Neural crest cell (in vitro differentiated cells): ENCODE measurements around the gene METTL22. TPM values are rescaled to one million over a fixed set of nuclear protein-coding genes. Genes with fewer than 3 reads are reported as not detected.

Experiments
- DNase-seq: peaks from one replicate; pipeline ENCODE4 v3.0.0; 2021; ENCODE audit warnings: low read depth, mixed read lengths, low spot score
- H3K27ac Mint-ChIP-seq: one replicate; pipeline ENCODE4 v1.8.0; 2021; ENCODE audit warnings: mild to moderate bottlenecking, mixed read lengths; ENCODE audit not compliant: unreplicated experiment
- H3K27me3 Mint-ChIP-seq: 2 replicates; pipeline ENCODE4 v1.8.0; 2021; ENCODE audit warnings: low read depth, mild to moderate bottlenecking, mixed read lengths
- H3K36me3 Mint-ChIP-seq: 2 replicates; pipeline ENCODE4 v1.8.0; 2021; ENCODE audit warnings: low read depth, mild to moderate bottlenecking, mixed read lengths
- H3K4me1 Mint-ChIP-seq: 2 replicates; pipeline ENCODE4 v1.8.0; 2021; ENCODE audit warnings: mixed read lengths
- H3K4me3 Mint-ChIP-seq: one replicate; pipeline ENCODE4 v1.8.0; 2021; ENCODE audit warnings: mild to moderate bottlenecking, mixed read lengths
- H3K9me3 Mint-ChIP-seq: 2 replicates; pipeline ENCODE4 v1.8.0; 2021; ENCODE audit warnings: mixed read lengths
- total RNA-seq: library from RNA; stranded (reverse); gene quantifications from 2 replicates; pipeline ENCODE4 v1.2.1, GENCODE V29; 2021
- TF ChIP-seq, protein P1 (sequence below): fragments of 200-600 bp; sonication (generic); conservative IDR thresholded peaks from 2 replicates; pipeline ENCODE4 v1.5.0; 2021; ENCODE audit warnings: antibody characterized with exemption, mild to moderate bottlenecking

METTL22 gene
- total RNA-seq, 1 donor from 2014 or later = 52.0 TPM

DNA sequence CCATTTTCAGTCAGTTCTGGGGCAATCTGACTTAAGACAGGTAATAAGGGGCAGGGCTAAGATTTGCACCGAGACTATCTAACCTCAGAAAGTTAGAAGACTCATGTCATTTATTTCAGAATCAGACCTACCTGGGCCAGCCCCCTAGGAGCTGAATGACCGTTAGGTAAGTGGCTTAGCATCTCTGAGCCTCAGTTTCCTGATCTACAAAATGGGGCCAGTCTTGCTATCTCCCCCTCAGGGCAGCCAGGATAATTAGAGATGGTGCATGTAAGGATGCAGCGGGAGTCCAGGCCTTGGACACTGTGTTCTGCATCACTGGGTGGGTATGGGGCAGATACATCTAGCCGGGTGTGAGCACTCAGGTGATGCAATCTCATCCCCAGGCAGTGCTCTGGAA is 10.4 kb upstream of the METTL22 start:
- Mint-ChIP-seq H3K4me1 (no peaks in the 10 kb centered on the region), H3K27ac (no peak overlapping the region), H3K9me3 (no peaks in the 10 kb centered on the region), H3K4me3 (no peak overlapping the region), H3K27me3 (peaks cover 61% of the 10 kb centered on the region), H3K36me3 (no peaks in the 10 kb centered on the region)
- no peak for DNase-seq
- TF ChIP-seq, protein P1, sequence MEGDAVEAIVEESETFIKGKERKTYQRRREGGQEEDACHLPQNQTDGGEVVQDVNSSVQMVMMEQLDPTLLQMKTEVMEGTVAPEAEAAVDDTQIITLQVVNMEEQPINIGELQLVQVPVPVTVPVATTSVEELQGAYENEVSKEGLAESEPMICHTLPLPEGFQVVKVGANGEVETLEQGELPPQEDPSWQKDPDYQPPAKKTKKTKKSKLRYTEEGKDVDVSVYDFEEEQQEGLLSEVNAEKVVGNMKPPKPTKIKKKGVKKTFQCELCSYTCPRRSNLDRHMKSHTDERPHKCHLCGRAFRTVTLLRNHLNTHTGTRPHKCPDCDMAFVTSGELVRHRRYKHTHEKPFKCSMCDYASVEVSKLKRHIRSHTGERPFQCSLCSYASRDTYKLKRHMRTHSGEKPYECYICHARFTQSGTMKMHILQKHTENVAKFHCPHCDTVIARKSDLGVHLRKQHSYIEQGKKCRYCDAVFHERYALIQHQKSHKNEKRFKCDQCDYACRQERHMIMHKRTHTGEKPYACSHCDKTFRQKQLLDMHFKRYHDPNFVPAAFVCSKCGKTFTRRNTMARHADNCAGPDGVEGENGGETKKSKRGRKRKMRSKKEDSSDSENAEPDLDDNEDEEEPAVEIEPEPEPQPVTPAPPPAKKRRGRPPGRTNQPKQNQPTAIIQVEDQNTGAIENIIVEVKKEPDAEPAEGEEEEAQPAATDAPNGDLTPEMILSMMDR = no peak

DNA sequence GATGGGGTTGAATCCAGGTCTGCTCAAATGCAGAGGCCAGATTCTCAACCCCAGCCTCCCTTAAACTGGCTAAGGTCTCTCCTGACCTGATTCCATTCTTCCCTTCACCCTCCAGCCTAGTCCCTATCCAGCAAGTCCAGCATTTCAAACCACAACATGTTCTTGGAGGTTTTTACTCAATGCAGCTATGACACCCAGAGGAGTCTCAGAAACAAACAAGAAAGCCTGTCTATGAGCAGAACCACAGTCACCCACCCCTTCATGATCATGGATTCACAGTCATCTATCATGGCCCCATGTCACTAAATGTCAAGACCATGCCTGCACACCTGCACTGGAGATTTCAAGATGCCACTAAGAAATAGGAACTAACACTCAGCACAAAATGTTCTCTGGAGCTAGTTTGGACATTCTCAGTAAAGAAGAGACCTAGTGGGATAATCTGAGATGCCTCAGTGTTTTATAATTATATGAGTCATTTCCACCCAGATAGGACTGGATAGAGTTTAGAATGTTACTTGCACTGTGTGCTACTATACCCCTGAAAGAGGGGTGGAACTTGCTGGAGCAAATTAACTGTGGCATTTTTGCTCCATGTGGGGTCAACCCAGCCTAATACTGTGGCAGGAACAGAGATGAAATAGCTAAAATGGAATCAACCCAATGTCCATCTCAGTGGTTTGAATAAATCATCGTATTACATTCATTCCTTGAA is 9.5 kb upstream of the METTL22 start:
- Mint-ChIP-seq H3K36me3 (no peaks in the 10 kb centered on the region), H3K4me3 (no peak overlapping the region), H3K27me3 (peaks cover 60% of the 10 kb centered on the region), H3K27ac (no peak overlapping the region), H3K4me1 (no peaks in the 10 kb centered on the region), H3K9me3 (no peaks in the 10 kb centered on the region)
- DNase-seq = no peak
- TF ChIP-seq, protein P1 = no peak

DNA sequence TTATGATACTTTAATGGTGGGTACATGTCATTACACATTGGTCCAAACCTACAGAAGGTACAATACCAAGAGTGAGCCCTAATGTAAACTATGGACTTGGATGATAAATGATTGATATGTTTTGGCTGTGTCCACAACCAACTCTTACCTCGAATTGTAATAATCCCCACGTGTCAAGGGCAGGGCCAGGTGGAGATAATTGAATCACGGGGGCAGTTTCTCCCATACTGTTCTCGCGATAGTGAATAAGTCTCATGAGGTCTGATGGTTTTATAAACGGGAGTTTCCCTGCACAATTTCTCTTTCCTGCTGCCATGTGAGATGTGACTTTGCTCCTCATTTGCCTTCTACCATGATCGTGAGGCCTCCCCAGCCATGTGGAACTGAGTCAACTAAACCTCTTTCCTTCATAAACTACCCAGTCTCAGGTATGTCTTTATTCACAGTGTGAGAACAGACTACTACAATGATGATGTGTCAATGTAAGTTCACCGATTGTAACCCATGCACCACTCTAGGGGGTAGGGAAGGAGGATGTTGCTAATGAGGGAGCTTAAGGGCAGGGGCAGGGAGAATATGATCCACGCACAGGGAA is 7.0 kb upstream of the METTL22 start:
- no peak overlapping the region for H3K27ac Mint-ChIP-seq
- H3K4me3 Mint-ChIP-seq = no peak overlapping the region
- no peaks in the 10 kb centered on the region for H3K36me3 Mint-ChIP-seq
- no peaks in the 10 kb centered on the region for H3K9me3 Mint-ChIP-seq
- peaks cover 49% of the 10 kb centered on the region for H3K27me3 Mint-ChIP-seq
- TF ChIP-seq, protein P1 = no peak
- H3K4me1 Mint-ChIP-seq = no peaks in the 10 kb centered on the region
- DNase-seq = no peak

DNA sequence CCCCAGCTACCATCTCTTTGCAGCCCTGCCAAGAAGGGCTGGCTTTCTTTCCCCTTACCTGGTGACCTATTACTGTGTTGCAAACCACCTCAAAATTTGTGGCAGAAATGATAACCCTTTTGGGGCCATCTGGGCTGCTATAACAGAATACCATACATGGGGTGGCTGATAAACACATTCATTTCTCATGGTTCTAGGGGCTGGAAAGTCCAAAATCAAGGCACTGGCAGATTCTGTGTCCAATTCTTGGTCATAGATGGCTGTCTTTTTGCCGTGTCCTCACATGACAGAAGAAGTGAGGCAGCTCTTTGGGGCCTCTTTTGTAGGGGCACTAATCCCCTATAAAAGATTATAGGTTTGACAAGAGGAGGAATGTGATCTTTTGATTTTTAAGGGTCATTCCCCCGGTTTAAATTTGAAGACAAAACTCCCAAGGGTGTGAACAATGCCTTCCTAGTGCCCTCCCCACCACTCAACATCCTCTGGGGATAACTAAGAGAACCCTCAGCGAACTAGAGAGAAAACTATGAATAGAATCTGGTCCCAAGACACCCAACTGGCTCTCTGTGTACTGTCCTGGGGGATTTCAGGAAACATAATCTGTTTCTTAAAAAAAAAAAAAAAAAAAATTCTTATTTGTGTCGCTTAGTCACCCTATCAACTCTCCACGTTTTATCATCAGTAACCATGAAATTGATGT is 1.7 kb upstream of the METTL22 start:
- H3K36me3 Mint-ChIP-seq = no peaks in the 10 kb centered on the region
- H3K27ac Mint-ChIP-seq = no peak overlapping the region
- TF ChIP-seq, protein P1 = no peak
- H3K4me3 Mint-ChIP-seq = peak overlapping the region; percentile 99
- H3K9me3 Mint-ChIP-seq = no peaks in the 10 kb centered on the region
- H3K27me3 Mint-ChIP-seq = peaks cover 22% of the 10 kb centered on the region
- no peak for DNase-seq
- peaks cover 15% of the 10 kb centered on the region for H3K4me1 Mint-ChIP-seq

DNA sequence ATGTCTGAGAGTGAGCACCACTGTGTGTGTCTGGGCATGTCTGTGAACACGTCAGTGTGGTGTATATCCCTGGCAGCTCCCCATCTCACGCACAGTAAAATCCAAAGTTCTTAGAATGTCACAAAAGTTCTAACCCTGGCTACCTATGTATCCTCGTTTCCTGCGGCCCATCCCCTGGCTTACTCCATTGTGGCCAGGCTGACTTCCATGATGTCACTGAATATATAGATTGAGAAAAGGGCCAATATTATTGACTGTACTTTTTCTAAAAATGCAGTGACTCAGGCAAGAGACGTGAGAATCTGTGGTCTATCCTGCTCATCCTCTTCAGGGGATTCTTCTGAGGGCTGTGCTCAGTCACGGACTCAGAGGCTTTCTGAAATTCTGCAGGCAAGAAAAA is 963 bp upstream of the METTL22 start:
- Mint-ChIP-seq H3K9me3 (no peaks in the 10 kb centered on the region), H3K27ac (no peak overlapping the region), H3K27me3 (peaks cover 17% of the 10 kb centered on the region), H3K36me3 (no peaks in the 10 kb centered on the region), H3K4me3 (peak overlapping the region; percentile 99), H3K4me1 (peaks cover 15% of the 10 kb centered on the region)
- DNase-seq = no peak
- TF ChIP-seq, protein P1 = no peak
